Purkinje cell (primary cell): ENCODE measurements around the gene FAM72A. TPM values are rescaled to one million over a fixed set of nuclear protein-coding genes. Genes with fewer than 3 reads are reported as not detected.

Source experiments
- polyA plus RNA-seq: library from polyadenylated mRNA; unstranded; fragments of >200 nt; fragmentation: Nextera tagmentation; gene quantifications from 2 replicates; pipeline ENCODE4 v1.2.1, GENCODE V29; 2014

FAM72A gene
- polyA plus RNA-seq = 1.7 and 3.9 TPM in 2 replicates

GRCh38 chr1:206202789-206203363 lies at the start of gene FAM72A:
Gene FAM72A (minus strand): TSS chr1:206202839. CDS start chr1:206202025, 814 bp downstream.

GRCh38 chr1:206203364-206204158 lies 922 bp upstream of the FAM72A start, which contains the start of gene SRGAP2:
Gene SRGAP2 (plus strand): TSS chr1:206203541. CDS start chr1:206205971, 2,430 bp downstream.

Other genes with a start within 250 kb of the FAM72A start
- gene RAB7B, start 199.4 kb downstream of the FAM72A start, polyA plus RNA-seq = not detected in 2 replicates
- gene CTSE, start 178.9 kb downstream of the FAM72A start, polyA plus RNA-seq = not detected in 2 replicates
- not detected in 2 replicates for gene RHEX, start 149.7 kb downstream of the FAM72A start, polyA plus RNA-seq
- not detected in 2 replicates for gene AVPR1B, start 85.5 kb downstream of the FAM72A start, polyA plus RNA-seq
- 338 and 340 TPM in 2 replicates for gene SRGAP2, start 702 bp upstream of the FAM72A start, polyA plus RNA-seq